Cardiac fibroblast (primary cell): ENCODE measurements around the gene PHLDB1.

Experiments used
- DNase-seq, 2 donors: peaks; one replicate each; pipeline versions ENCODE4 v3.0.0 to v3.0.0-alpha.2; 2010; ENCODE audit warnings: low read depth in 2 of 2
- H3K4me3 ChIP-seq, 2 donors: replicated peaks in 1 of 2; 1 replicate in 1 of 2; 2 replicates in 1 of 2; pipeline ENCODE4 v1.5.1; 2011; ENCODE audit warnings: low read depth in 2 of 2, low read length in 2 of 2, mild to moderate bottlenecking in 2 of 2, moderate library complexity in 1 of 2
- TF ChIP-seq, protein P1 (sequence below): IDR thresholded peaks from one replicate; pipeline ENCODE4 v1.5.1; 2011; ENCODE audit warnings: low read depth, mild to moderate bottlenecking, low read length, inconsistent platforms

The PHLDB1 gene

DNA sequence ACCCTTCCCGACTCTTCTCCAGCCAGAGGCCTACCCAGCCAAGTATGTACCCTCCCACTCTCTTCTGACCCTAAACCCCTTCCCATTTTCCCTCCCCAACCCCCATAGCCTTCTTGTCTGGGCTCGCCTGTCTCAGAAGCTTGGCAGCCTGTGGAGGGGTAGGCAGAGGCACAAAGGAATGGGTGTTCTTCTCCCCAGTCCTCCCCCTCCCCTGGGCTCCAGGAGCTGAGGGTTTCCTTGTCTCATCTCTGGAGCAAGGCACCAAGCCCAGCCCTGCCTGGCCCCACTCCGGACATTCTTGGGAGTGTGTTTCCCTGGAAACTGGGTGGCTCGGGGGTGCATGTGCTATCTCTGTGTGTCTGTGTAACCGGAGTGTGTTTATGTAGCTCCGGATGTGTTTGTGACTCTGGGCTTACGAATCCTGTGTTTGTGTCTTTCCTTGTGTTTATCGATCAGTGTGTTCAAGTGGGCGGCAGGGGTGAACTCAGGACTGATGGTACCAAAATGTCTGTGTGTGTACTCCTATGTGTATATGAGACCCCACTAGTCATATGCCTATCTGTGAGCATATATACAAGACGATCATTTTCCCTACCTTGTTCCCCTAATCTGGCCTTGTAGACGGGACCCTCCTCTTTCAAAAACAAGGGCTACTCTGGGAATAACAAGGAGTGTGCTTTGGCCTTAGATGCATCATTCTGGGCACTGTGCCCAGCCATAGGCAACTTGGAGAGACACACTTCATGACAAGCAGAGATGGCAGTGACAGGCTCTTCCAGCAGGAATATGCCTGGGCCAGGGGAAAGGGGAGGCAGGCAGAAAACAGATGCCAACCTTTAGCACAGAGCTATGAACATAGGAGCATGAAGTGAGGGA is 10.9 kb downstream of the PHLDB1 start:
- DNase-seq, result peak; percentile 85 to 94
- no peak overlapping the region for H3K4me3 ChIP-seq
- TF ChIP-seq, protein P1, sequence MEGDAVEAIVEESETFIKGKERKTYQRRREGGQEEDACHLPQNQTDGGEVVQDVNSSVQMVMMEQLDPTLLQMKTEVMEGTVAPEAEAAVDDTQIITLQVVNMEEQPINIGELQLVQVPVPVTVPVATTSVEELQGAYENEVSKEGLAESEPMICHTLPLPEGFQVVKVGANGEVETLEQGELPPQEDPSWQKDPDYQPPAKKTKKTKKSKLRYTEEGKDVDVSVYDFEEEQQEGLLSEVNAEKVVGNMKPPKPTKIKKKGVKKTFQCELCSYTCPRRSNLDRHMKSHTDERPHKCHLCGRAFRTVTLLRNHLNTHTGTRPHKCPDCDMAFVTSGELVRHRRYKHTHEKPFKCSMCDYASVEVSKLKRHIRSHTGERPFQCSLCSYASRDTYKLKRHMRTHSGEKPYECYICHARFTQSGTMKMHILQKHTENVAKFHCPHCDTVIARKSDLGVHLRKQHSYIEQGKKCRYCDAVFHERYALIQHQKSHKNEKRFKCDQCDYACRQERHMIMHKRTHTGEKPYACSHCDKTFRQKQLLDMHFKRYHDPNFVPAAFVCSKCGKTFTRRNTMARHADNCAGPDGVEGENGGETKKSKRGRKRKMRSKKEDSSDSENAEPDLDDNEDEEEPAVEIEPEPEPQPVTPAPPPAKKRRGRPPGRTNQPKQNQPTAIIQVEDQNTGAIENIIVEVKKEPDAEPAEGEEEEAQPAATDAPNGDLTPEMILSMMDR, result no peak

DNA sequence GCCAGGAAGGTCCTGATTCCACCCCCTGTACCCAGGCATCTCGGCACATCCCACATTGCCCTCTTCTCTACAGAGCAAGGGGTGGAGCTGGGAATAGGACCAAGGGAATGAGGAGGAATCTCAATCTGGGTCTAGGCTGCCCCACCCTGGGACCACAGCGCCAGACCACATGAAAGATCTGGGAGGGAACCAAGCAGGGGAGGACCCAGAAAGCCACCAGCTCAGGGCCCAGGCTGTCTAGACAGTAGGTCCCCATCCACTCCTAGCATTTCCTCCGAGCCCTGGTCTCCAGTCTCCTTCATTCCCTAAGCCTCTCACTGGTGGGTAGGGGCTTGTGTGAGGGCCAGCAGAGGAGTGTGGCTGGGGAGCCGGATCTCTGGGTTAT is 11.6 kb downstream of the PHLDB1 start:
- DNase-seq, result peak; percentile 83 to 91
- H3K4me3 ChIP-seq, result peak overlapping the region in 1 of 2 donors; percentile 4
- TF ChIP-seq, protein P1, result no peak

DNA sequence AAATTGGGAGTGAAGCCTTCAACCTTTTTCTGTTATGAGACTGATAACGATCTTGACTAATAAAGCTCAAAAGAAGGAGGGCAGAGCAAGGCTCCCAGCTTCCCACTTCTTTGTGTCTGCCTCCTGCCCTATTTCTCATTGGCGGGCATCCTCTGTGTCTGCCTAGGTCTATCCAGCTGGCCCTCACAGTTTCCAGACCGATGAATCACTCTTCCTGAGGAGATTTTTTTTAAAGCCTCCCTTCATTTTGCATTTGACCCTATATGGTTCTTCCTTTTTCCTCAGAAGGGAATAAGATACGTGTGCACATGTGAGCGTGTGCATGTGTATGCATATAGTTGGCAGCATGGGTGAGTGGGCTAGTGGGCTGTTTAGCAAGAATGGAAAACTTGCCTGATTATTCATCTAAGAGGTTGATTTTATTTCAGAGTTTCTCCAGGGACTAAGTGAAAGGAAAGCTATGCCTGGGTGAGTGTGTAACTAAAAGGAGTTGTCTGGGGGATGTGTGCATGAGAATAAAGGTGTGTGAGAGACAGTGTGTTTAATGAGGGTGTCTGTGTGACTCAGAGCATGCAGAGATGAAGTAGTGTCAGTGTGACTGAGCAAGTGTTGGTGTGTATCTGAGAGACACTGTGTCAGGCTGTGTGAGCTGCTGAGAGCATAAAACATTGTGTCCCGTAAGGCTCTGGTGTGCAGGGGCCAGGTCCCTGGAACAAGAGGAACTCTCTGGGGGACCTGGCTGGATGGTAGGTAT is 12.2 kb downstream of the PHLDB1 start:
- peak; percentile 97 to 98 for DNase-seq
- TF ChIP-seq, protein P1, result no peak
- H3K4me3 ChIP-seq, result no peak overlapping the region

DNA sequence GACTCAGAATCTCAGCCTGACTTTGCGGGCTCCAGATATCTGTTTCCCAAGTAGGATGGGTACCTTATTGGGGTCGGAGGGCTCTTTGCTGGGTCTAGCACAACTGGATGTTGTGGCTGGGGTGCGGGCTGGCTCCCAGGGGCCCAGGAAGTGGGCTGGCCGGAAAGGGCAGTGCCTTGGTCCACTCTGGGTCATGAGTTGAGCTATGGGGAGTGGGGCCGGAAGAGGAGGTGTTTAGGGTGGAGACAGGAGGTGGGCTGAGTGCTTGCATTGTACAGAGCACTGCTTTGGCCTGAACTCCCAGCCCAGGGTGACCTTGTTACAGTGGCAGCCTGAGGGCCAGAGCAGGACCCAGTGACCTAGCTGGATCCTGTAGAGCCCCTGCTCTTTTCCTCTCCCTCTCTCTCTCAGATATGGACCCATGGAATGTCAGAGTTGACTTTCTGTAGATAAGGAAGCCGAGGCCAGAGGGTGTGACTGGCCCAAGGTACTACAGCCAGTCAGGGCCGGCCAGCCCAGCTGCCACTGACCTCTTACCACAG is 13.2 kb downstream of the PHLDB1 start:
- peak overlapping the region; percentile 13 to 64 for H3K4me3 ChIP-seq

DNA sequence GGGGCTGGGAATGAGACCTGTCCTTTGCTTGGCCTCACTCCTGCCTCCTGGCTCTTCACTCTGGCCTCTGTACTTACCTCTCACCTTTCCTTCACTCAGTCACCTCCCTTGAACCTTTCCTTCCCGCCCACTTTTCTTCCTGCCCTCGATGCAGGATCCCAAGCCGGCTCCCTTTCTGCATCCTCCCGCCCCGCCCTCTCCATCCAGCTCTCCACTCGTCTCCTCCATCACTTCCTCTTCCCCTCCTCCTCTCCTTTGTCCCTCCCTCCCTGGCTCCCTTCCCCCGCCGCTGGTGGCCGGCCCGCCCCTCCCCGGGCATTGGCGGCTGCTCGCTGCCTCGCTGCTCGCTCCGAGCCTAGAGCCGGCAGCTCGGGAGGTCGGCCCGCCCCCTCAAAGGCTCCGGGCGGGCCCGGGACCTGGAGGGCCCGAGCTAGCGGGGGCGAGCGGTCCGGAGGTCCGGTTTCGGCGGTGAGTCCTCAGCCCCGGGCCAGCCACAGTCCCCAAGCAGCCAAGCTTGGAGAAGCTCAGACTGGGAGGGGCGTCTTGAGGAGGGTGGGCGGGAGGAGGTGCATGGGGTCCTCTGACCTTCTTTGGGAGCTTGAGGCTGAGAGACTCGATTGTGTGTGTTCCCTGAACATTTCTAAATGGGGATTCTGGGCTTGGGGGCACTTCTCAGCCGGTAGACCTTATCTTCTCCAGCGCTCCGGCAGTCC is 13.8 kb downstream of the PHLDB1 start:
- H3K4me3 ChIP-seq, result peak overlapping the region; percentile 57 to 64
- DNase-seq, result peak; percentile 86 to 92
- TF ChIP-seq, protein P1, result no peak

More for the DNA sequence above, 13.2 kb downstream of the PHLDB1 start:
- DNase-seq, result peak; percentile 52 to 62
- TF ChIP-seq, protein P1, result no peak

DNA sequence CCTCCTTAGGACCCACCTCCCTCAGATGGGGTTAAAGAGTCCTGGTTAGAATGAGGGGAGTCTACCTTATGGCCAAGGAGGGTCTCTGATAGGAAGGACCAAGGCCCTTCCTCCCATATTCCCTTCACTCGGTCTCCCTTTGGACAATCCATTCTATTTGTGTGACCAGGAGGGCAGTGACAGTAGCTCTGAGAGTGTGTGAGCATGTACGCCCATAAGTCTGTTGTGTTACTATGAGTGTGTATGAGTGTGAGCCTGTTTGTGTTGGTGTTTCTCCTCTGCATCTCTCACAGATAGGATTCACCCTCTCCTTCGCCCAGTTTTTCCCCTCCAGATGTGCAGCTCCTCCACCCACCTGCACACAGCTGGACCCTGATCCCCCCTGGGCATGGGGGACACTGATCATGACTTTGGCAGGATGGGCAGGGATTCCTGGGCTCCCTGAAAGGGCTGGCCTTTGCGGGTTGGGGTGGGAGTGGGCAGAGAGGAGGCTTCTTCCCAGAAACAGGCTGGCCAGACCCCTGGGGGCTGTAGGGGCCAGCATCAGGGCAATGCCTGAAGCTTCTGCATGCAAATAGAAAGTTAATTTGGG is 14.5 kb downstream of the PHLDB1 start:
- DNase-seq, result no peak
- TF ChIP-seq, protein P1, result no peak
- H3K4me3 ChIP-seq, result peak overlapping the region; percentile 57 to 64
